GM19025 (cell line): ENCODE data around the gene RNF126.

Experiments used
- ATAC-seq: cut with Tn5 transposase; IDR thresholded peaks from one replicate; pipeline ENCODE4 v1.9.1; 2021; ENCODE audit warnings: mild to moderate bottlenecking, low read depth, moderate library complexity; ENCODE audit not compliant: unreplicated experiment

The RNF126 gene

DNA sequence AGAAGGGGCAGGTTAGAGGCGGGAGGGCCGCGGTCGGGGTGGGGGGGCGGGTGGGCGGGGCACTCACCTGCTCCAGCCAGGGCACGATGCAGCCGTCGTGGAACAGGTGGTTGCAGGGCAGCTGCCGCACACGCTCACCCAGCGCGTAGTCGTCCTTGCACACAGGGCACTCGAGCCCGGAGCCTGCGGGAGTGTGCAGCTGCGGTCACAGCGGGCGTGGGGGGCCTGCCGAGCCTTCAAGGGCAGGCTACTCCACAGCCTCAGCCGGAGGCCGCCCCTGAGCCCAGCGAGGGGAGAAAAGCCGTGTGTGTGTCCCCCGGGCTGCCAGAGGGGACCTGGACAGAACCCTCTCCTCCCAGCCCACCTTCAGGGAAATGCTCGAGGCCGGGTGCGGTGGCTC is 14.7 kb downstream of the RNF126 start:
- ATAC-seq = no peak

DNA sequence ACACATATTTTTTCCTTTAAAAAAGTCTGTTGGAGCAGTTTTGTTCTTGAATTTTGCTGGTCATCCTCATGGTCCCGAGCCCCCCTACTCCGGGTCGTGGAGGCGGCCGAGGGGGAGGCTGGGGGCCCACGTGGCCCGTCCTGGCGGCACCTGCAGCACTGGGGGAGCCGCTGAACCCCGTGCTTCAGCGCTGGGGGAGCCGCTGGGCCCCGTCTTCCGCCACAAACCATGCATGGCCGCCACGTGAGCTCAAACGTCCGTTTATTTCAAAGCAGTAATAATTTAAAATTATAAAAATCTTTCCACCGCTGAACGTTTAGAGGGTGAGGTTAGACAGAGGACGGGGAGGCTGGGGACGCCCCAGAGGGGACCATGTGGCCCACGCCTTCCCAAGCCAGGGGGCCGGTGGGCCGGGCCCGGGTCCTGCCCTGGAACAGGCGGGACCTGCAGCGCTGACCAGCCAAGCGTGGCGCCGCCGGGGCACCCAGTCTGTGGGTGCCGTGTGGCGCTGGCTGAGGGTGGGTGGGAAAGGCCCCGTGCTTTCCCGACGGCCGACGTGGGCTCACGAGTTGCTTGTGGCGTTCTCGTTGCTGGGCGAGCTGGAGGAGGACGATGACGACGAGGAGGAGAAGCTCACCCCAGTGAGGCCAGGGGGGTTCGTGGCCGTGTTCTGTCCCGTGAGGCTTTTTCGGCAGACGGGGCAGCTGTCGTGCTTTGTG is 15.3 kb downstream of the RNF126 start:
- ATAC-seq = no peak

DNA sequence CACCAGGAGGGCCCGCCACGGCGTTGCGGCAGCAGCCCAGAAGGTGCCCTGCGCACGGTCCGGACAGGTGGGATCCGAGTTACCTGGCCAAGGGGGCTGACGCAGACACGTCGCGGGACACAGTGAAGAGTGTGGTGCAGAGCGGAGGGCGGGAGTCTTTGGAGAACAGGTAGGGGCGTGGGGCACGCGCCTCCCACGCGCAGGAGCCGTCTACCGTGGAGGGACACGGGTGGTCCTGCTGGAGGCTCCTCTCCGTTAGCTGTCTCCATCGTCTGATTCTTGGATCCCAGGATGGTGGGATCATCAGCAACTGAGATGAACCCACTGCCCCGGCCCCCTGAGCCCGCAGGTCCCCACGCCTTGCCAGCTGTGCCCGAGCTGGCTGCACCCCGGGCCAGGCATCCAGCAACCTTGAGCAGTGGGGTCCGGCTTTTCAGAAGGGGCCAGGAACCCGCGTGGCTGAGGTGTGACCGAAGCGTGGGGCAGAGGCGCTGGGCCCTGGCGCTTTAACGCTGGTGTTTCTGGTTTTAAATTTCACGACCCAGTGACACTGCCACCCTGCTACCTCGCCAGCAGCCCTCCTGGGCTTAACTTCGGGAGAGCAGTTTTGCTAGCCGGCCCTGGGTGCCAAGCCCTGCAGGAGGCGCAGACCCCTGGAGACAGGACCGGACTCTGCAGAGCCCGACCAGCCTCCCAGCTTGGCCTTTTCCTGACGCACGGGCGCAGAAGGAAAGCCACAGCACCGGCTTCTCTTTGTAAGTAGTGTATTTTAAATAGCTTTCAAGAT is 16.0 kb downstream of the RNF126 start:
- ATAC-seq = no peak

DNA sequence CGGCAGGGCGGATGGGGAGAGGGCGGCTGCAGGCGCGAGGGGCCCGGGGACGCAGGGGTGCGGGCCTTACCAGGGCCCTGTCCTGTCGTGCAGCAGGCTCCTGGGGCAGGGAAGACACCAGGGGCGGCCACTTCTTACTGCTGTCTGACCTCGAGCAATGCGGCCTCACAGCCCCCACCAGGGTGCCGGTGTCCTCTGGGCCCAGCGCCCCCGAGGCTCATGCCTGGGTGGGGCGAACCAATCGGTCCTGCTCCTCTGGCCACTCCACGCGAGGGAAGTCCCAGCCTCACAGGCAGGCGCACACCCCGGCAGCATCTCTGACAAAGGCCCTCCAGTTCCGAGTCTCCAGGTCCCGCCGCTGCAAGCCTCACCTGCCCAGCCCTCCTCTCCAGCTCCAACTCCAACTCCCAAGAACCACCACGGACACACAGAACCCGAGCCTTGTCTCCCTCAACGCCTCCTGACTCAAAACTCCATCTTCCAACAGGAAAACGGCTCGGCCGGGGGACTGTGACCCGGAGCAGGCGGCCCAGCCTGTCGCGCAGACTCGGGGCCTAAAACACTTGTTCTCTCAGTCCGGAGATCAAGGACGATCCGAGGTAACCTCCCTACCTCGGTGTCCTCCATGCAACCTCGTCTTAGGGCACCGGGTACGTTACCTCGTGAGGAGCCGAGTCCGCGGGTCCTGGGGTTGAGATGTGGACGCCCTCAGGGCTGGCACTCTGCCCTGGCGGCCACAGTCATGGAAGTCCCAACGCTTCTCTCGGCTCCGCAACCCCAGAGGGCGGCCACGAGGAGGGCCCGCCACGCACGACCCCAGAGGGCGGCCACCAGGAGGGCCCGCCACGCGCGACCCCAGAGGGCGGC is 16.9 kb downstream of the RNF126 start:
- no peak for ATAC-seq

DNA sequence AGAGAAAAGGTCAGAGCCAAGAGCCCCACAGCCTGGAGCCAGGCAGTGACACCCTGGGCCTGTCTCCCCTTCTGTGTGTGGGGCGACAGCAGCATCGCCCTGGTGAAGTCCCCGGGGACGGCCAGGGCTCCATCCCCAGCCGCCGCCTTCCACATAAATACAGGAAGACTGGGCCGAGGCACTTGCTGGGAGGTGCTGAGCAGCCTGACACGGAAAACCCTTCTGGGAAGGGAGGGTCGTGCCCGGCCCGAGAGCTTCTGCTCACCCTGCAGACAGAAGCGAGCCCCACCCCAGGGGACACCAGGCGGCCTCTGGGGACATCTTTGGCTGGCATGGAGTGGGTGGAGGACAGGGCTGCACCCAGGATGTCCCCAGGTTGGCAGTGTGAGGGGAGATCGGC is 18.2 kb downstream of the RNF126 start:
- ATAC-seq = no peak

GRCh38 chr19:644363-644762 is 18.7 kb downstream of the RNF126 start:
- no peak for ATAC-seq

DNA sequence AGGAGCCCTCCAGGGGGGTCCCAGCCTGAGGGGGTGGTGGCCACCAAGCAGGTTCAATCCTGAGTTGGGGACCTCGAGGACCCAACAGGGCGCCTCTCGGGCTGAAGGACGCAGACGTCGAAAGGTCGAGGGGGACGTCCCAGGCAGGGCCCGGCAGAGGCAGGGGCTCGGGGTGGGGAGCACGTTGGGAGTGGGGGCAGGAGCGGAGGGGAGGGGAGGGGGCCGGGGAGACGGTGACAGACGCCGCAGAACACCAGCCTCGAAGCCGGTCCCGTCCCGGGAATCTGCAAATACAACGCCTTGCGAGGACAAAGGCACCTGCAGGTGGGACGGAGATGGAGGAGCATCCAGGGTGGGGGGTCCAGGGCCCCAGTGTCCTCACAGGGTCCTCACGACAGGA is 19.3 kb downstream of the RNF126 start:
- no peak for ATAC-seq

- ATAC-seq = no peak
Measured at GRCh38 chr19:642767-643727, 20.0 kb downstream of the RNF126 start.

- no peak for ATAC-seq
Measured at GRCh38 chr19:641702-642101, 21.3 kb downstream of the RNF126 start.

GRCh38 chr19:640606-641189 is 22.3 kb downstream of the RNF126 start:
- ATAC-seq = no peak

GRCh38 chr19:640161-640558 is 22.9 kb downstream of the RNF126 start:
- peak; percentile 9 for ATAC-seq

GRCh38 chr19:639253-640160 is 23.5 kb downstream of the RNF126 start, which contains the start of gene FGF22:
TSS of gene FGF22 (plus strand) at chr19:639879. CDS start at chr19:639926, 47 bp downstream.
- peak; percentile 63 for ATAC-seq

- ATAC-seq = no peak
Measured at GRCh38 chr19:638906-639252, 24.1 kb downstream of the RNF126 start.

DNA sequence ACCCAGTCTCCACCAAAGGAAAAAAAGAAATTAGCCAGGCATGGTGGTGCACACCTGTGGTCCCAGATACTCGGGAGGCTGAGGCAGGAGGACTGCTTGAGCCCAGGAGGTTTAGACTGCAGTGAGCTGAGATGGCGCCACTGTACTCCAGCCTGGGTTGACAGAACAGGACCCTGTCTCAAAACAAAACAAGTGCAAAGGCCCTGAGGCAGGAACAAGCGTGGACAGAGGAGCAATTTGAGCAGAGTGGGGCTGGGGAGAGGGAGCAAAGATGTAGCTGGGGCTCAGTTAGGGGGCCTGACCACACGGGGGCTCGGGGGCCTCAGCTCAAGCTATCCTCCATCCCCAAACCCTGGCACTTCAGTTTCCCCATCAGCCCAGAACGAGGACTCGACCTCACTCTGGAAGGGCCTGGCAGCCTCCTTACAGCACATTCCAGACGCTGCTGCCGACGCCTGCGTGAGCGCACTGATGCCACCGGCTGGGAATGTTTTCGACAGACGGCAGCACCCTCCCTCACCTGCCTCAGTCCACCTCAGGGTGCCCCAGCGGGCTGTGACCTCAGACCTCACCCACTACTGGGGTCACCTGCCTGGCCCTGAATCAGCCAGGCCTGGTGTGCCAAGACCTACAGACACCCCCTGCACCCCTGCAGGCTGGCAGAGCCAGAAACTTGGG is 27.9 kb downstream of the RNF126 start:
- ATAC-seq = no peak

DNA sequence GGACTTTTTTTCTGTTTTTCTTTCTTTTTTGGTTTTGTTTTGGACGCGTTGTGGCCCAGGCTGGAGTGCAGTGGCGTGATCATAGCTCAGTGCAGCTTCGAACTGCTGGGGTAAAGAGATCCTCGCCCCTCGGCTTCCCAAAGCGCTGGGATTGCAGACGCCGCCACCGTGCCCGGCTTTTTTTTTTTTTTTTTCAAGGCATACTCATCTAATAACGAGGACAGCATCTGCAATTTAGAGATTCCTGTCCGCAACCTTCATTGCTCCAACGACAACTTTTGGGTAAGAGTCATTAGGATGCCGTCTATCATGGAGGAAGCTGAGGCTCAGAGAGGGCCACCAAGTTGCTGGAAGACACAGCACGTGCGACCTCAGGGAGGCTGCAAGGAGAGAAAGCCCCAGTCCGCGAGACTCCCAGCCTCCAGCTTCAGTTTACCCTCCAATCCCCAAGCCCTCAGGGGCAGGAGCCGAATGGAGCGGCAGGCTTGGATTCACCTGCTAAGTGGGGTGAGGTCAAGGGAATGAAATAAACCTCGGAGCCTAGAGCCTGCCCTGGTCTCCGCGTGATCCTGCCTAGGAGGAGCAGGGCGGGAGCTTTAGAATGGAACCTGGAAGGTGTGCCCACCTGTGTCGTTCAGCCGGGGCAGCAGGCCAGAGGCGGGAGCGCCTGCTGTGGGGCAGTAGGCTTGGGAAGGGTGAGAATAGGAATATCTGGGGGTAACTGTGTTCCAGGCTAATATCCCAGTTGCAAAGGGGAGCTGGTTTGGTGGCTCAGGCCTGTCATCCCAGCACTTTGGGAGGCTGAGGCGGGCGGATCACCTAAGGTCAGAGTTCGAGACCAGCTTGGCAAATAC is 29.0 kb downstream of the RNF126 start:
- no peak for ATAC-seq

- peak; percentile 87 for ATAC-seq
Measured at GRCh38 chr19:633068-633785, 29.8 kb downstream of the RNF126 start, which contains the start of gene POLRMT. TSS of gene POLRMT (minus strand) at chr19:633537. CDS start at chr19:633512, 25 bp downstream.
